Measurements from ENCODE around the gene PAQR6.
"Not testable (repeated sequence)": the region's sequence is repeated elsewhere in the genome, so short reads cannot be mapped to it uniquely, and the experiment has no call there.

The PAQR6 gene

GRCh38 chr1:156229809-156230472, 17.9 kb downstream of the PAQR6 start:
- DNase-seq, result no peak

GRCh38 chr1:156228501-156228900, 19.4 kb downstream of the PAQR6 start:
- no peak for DNase-seq

GRCh38 chr1:156226782-156227181, 21.1 kb downstream of the PAQR6 start:
- no peak for DNase-seq

- DNase-seq, result peak in 1 of 5 experiments; percentile 72
Measured at GRCh38 chr1:156226116-156226538, 21.7 kb downstream of the PAQR6 start.

GRCh38 chr1:156225677-156226014, 22.2 kb downstream of the PAQR6 start:
- DNase-seq, result no peak

GRCh38 chr1:156221986-156222692, 25.7 kb downstream of the PAQR6 start:
- DNase-seq, result no peak

- no peak for DNase-seq
Measured at GRCh38 chr1:156220226-156220625, 27.6 kb downstream of the PAQR6 start.

- DNase-seq, result peak in 2 of 5 experiments; percentile 45 to 88
Measured at GRCh38 chr1:156217871-156218270, 30.0 kb downstream of the PAQR6 start.

- DNase-seq, result not testable (repeated sequence)
Measured at GRCh38 chr1:156216361-156217086, 31.3 kb downstream of the PAQR6 start.

GRCh38 chr1:156214024-156214748, 33.7 kb downstream of the PAQR6 start:
- DNase-seq, result peak in 1 of 5 experiments; percentile 60

- no peak for DNase-seq
Measured at GRCh38 chr1:156213644-156213966, 34.3 kb downstream of the PAQR6 start.

- DNase-seq, result peak; percentile 90 to 98 (median 94)
Measured at GRCh38 chr1:156212833-156213643, 34.8 kb downstream of the PAQR6 start, which contains the start of gene PMF1. PMF1 (plus strand) TSS chr1:156213007; CDS start chr1:156213016, 9 bp downstream.

- no peak for DNase-seq
Measured at GRCh38 chr1:156212130-156212529, 35.7 kb downstream of the PAQR6 start.

GRCh38 chr1:156211243-156211642, 36.6 kb downstream of the PAQR6 start:
- no peak for DNase-seq

- no peak for DNase-seq
Measured at GRCh38 chr1:156204686-156205085, 43.2 kb downstream of the PAQR6 start.

- DNase-seq, result no peak
Measured at GRCh38 chr1:156203331-156203730, 44.5 kb downstream of the PAQR6 start.

GRCh38 chr1:156200044-156200443, 47.8 kb downstream of the PAQR6 start:
- DNase-seq, result no peak

- peak in 1 of 5 experiments; percentile 55 for DNase-seq
Measured at GRCh38 chr1:156198831-156199349, 49.0 kb downstream of the PAQR6 start.

- no peak for DNase-seq
Measured at GRCh38 chr1:156196445-156196844, 51.4 kb downstream of the PAQR6 start.

- DNase-seq, result no peak
Measured at GRCh38 chr1:156195853-156196252, 52.0 kb downstream of the PAQR6 start.

GRCh38 chr1:156194300-156194652, 53.6 kb downstream of the PAQR6 start:
- peak in 1 of 5 experiments; percentile 13 for DNase-seq

Measured in T-helper 2 cell (primary cell).